NCI-H345 treated with DMSO at 0.1 percent for 48 hours (cell line): ENCODE measurements around the gene SHF.

ENCODE experiments used
- DNase-seq: peaks from one replicate; lab custom pipeline; 2025; ENCODE audit not compliant: unreplicated experiment; lab: John Stamatoyannopoulos, UW

The SHF gene

DNA sequence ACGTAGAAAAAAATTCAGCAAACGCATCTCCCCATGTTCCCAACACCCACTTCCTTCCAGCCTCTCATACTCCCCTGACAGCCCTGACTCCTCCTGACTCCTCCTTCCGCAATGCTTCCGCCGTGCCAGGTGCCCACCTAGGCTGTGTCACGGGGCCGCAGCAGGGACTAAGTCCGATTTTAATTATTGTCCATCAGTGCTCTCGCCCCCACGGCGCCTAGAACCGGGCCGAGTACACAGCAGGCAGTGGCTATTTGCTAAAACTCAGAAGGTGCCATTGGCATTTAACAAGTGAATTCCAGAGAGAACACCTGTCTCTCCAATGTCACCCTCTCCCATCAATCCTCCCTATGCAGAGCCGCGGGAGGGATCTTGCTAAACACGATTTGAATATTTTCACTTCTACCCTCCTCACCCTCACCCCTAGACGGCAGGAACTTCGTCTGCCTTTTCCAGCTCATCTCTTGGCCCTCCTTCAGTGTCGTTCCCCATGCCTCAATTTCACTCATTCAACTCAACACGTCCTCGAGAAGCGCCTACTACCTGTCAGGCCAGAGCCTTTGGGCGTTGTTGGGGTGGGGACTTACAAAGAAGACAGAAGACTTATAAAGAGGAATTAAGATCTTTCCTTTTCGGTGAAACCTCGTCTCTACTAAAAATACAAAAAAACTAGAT, 11.5 kb upstream of the SHF start:
- DNase-seq: peak; percentile 59

DNA sequence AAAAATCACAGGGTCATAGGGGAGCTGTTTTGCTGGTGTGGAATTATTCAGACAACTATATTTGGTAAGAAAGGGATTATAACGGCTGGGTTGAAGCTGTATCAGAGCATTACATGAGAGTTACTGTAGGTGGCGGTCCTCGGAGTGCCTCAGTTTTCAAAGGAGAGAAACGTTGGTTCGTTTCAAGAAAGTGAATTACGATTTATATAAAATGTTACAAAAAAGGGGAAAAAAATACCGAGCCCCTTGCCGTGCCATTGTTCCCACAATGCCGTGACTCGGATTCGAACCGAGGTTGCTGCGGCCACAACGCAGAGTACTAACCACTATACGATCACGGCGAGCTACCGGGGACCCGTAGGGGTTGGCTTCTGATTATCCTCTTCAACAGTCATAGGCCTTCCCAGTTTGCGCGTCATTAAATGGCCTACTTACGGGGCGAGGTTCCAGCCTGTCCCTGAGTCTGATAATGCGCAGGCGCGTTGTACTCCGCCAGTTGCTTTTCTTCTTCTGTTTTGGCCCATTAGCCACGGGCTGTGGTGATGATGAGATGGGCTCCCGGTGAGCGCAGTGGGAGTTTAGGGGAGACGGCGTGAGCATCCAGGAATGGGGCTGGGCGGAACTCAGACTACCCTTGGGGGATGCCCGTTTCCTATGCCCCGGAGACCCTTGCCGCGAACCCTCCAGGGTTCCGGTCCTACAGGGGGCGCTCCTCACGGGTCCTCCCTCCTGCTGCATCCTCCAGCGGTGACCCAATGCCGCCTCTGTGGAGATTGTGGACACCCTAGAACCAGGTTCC, 10.8 kb upstream of the SHF start:
- peak; percentile 85 for DNase-seq

DNA sequence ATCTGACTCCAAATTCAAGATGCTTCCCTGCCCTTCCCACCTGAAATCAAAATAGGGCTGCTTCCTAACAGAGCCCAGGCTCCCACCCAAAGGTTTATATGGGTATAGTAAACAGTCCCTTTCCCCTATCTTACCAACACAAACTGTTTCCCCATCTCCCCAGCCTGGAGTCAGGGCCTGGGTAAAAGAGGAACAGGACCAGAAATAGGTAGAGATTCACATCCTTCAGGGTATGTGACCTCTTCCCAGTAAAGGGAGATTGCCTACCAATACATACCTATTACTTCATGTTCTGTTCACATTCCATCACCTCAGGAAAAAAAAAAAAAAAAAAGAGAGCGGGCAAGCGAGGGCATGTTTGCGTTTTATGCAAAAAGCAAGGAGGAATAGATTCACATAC, 9.7 kb upstream of the SHF start:
- DNase-seq: no peak

DNA sequence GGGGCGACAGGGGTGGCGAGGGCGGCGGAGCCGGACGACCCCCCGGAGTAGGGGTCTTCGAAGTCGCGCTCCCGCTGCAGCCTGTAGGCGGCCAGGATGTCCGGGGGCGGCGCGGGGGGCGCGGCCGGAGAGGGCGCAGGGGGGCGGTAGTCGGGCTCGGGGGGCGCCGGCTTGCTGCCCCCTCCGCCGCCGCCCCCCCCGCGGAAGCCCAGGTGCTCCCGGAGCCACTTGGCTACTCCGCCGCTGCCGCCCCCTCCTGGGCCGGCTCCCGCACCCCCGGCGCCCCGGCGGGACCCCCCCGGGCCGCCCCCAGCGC, 230 bp downstream of the SHF start:
- DNase-seq: no peak

DNA sequence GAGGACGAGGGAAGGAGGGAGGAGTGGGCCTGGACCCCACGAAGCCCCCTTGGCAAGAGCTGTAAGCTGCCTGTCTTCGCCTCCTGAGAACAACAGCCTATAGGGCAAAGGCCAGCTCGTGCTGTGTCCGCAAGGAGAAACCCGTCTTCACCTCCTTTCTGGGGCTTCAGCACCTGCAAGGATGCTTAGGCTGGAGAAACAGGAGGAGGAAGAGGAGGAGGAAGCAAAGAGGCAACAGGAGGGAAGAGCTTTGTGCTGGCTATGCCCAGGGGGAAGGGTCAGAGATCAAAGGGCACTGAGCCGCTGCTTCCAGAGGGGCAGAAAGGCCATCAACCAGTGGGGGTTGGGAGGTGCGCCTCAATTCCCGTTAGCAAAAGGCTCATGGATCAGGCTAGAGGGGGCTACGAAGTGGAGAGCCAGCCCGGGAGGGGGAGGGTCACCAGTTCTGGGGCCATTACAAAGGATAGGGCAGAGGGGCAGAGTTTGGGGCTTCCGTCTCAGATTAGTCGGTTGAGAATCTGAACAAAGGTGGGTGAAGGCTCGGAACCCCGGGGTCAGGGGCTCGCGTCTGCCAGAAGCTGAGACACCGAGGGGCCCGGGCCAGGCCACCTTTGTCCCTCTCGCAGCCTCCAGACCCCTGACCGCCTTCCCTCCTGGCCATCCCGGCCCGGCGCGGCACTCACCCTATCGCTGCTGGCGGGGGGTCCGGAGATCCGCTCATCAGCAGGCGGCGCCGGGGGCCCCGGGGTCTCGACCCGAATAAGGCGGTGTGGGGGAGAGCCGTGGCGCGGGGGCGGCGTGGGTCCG, 792 bp downstream of the SHF start:
- DNase-seq: no peak

DNA sequence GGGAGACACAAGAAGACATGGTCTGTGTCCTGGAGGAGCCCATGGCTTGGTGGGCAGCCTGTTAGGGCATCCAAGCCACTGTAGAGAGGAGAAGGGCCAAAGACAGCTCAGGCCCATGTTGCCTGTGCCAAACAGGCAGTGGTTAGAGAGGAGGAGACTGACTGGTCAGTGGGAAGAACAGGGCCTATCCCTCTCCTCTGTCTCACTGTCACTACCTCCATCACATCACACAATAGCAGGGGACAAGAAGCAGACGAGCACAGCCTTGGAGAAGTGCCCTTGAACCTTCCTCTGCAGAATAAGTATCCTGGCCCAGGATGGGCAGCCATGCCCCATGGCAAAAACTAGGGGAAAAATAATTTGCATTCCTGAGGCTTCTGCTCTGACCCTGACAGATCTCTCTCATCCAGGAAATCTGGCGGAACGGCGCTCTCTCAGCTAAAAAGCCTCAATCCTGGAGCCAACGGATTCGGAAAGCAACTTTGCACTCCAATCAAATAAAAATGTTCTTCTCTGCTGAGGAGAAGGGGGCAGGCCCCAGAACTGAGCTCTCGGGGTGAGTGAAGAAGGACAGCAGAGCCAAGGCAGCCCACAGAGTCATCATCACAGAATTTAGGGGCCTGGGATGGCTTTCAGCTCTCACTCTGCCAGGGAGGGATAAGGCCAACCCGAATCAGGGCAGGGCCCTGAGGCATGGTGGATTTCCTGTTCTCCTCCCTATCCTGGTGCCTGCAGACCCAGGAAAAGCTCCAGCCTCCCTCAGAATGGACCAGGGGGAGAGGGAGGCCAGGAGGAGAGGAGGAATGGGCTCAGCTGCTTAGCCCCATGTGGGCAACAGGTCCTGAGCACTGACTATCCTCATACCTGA, 1.6 kb downstream of the SHF start:
- DNase-seq: no peak

DNA sequence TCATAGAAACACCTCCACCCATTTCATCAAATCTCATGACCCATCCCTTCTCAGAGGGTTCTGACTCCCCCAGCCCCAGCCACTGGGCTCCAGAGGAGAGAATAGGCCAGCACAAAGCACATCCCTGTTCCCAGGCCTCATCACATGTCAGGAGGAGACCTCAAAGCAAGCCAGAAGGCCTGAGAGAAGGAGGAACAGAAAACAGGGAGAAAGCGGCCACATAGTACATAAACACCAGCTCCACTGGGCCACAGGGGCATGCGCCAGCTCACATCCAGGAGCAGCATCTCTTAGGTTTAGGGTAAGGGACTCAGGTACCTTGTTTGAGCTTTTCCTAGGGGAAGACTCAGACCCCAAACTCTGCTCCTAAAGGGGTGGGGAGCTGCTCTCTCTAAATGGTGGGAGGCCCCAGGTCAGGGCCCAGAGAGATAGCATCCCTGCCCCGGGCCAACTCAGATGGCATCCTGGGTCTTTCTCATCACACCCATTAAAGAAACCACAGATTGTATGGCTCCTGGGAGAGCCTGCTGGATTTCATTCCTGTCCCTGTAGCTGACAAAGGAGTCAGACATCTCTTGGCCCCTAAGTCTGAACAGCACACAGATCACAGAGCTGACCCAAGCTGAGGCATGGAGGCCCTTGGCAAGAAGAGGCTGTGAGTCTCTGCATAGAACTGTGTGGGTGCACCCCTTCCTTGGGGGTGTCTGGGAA, 2.5 kb downstream of the SHF start:
- DNase-seq: no peak

DNA sequence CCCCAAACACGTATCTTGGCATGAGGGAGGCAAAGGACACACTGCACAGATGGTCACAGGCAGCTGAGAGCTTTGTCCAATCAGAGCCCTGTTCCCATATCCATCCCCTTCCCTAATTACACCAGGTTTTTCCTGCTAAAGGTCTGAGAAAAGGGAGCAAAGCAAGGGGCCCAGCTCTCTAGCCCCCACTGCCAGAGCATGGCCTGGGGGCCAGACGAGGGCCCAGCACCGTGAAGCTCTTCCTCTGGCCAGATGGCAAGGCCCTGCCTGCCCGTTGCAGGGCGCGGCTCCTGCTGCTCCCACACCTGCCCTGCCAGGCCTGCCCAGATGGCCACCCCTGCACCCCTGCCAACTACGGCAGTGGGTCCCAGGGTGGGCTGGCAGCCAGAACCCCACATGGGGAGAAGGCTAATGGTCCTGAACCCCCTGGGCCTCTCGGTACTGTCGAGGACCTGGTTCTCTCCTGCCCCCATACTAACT, 3.2 kb downstream of the SHF start:
- DNase-seq: no peak

DNA sequence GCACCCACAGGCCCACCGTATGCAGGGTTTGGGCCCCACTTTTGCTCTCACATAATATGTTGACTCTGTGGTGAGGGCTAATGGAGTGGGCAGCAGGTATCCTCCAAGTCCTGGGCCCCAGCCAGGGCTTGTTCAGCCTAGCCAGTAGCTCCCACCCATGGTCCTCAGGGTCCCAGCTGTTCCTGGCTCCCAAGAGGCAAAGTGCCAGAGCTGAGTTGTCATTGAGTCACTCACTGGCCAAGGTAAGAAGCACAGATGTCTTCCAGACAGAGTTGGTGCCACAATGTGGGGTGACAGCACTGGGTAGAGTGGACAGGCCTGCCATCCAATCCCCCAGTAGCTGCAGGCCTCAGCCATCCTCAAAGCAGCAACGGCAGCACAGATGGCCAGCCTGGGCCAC, 4.3 kb downstream of the SHF start:
- DNase-seq: no peak

DNA sequence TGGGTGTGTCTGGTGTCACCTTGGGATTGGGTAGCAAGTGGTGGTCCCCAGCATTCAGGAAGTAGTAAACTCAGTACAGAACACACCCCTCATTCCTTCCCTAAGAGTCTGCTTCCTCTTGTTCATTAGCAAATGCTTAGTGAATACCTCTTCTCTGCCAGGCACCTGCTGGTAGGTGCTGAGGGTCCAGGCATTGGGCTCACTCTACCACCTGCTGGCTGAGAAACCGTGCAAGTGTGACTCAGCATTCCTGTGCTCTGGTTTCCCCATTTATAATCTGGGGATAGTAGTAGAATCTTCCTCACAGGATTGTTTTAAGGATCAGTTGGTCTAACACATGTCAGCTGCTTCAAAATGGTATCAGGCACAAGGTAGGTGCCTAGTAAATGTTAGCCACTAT, 4.8 kb downstream of the SHF start:
- no peak for DNase-seq

DNA sequence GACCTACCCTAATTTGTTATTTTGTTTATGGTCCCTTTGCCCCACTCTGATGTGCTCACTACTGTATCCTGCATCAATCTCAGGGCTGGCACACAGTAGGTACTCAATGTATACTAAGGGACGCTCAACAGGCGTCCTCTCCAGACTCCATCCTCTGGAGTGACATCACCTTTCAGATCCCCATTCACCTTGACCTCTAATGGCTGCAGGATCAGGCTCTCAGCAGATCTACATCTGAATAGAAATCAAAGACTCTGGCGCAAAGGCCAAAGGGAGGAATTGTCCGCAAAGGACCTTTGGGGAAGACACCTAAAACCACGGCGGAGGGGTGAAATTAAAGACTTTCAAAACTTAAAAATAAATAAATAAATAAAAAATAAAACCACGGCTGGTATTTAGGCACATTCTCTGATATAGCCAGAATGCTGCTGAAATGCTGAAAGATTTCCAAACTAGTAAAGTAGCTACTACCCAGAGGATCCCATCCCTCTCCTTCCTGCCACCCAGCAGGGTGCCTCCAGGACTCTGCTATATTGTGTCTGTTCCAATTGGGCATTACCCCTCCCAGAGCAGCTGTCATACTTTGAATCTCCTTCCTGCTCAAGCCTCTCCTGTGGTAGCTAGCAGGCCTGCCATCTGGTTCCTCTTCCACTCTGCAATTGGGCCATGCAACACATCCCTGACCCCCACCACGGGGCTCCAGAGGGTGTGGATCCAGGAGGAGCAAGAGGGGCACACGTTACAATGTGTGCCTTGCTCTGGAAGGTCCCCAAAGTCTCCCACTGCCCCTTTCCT, 6.1 kb downstream of the SHF start:
- DNase-seq: no peak

DNA sequence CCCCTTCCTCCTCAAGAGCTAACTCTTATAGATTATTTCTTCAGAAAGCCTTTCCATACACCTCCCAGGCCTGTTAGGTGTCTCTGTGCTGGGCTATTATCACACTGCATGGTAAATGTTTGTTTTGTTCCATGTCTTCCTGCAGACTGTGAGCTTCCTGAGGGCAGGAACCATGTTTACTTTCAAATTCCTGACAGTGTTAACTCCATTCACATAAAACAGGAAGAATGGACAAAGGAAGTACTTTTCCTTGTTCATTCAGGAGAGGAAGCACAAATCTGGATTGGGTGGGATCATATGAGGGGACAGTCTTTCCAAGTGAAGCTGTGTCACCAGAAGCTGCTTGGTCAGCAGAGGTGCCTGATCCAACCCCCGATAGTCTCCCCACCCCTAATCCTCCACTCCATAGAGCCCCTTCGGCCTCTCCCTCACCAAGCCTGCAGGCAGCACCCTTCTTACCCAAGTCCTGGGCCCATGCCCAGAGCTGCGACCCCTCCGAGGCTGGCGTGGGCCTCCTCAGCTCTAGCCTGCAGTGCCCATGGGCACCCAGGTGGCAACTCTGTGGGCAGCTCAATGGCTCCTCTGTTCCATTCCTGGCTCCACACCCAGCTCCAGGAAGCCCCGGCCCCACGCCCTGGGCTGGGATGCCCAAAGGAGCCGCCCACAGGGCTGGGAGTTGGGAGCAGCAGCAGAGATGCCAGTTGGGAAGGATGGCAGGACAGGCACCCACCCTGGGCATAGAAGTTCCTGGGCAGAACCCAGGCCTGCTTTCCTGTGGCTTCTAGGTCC, 6.9 kb downstream of the SHF start:
- no peak for DNase-seq

DNA sequence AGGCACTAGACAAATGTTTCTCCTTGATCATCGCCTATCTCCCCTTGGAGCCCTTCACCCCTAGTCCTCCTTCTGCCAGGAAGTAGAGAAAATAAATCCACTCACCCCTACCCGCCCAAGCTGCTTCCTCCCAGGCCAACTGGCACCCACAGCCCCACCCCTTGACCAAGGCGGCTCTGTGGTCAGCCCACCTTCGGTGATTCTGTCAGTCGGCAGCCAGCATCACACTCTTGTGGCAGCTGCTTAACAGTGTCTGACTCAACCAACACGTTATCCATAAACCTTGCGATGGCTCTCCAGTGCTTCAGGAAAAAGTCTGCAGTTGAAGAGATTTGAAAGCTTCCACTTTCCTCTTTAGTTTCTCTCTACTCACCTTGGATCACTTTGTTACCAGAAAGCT, 7.6 kb downstream of the SHF start:
- DNase-seq: no peak

DNA sequence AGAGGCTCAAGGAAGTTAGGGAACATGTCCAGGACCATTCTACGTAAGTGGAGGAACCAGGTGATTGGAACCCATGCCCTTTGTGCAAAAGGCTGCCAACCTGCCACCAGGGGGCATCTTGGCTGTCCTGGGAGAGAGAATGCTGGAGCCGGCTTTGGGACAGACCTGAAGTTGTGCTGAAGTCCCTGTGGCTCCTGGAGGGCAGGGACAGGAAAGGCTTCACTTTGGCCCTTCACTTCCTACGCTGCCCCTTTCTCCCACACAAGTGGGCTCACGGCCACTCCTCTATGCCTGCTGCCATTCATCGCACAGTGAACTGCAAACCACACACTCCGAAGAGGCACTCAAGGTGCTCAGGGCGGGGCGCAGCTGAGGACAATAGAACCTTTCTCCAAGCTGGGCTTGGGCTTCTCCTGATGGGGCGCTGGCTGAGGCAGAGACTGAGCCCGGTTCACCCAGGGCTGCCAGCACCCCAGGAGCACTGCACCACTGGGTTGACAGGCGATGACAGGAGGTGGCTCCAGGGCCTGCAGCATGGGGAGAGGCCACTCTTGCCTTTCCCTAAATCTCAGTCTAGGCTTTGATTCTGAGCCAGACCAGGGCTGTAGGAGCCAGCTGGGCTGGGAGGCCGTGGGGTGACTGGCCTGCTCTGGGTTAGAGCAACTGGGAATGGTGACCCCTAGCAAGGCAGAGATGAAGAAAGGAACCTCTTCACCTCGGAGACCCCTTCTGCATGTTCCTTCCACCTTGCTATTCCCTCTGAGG, 8.4 kb downstream of the SHF start:
- DNase-seq: no peak

DNA sequence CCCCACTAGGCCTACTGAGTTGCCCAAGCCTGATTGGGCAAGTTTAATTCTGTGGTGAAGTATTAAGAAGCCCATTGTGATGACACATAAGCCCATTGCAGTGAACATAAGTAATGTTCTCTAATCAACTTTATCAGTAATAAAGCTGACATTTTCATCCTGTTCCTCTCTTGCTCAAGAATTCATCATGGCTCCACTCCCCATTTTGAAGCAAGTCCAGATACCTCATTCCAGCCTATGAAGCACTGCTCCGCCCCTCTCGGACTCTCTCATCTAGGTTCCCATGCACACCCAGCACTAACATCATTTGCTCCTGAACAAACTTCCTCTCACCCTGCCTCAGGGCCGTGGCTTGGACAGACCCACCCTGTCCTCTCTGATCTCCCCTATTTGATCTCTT, 10.5 kb downstream of the SHF start:
- no peak for DNase-seq

DNA sequence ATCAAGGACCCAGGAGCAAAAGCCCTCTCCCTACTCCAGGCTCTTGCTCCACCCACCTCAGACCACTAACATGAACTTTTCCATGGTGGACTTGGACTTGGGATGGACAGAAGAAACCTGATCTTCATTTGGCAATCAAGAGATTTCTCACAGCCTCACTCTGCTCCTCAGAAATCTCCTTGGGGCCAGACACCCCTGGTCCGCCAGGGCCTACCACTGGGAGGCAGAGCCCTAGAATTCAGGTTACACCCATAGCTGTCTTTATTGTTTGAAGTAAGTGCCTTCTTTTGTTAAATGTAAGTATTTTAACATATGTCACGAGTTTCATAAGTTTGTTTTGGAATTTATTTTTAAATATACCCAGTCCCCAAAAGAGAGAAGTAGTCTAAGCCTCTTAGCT, 13.2 kb downstream of the SHF start:
- DNase-seq: no peak

DNA sequence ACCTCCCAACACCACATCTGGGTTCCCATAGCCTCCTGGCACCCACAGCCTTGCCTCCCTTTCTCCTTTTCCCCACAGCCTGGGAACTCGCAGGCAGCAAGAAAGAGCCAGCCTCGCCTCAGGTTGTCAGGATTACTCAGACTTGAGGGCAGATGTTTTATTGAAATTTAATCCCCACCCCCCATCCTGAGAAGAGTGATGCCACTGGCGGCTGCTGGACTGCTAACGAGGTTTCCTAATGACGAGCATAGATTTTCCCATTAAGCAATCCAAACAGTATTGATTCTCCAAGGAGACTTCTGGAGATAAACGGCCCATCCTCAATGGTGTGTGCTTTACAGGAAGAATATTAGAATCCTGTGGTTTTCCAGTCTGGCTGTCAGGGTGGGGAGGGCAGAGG, 13.7 kb downstream of the SHF start:
- no peak for DNase-seq

DNA sequence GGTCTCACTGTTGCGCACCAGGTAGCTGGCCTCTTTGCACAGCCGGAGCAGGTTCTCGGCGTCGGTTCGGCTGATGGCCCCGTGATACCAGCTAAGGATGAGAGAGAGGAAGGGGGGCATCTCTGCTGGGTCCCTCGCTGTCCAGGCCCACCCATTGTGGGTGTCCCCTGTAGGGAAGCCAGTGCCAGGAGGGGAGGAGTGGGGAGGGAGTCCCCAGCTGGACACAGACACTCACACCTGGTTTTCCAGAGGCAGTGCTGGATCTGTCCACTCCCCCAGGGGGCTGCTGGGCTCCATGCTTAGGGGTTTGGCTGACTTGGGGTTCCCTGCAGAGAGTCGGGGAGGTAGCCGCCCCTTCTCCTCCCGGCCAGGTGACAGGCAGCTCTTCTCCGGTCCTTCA, 15.9 kb downstream of the SHF start:
- DNase-seq: no peak
